Activated naive CD4-positive, alpha-beta T cell treated with Interleukin-2 at 50 U/mL for 16 hours (primary cell): ENCODE measurements around the gene DUSP19.

ENCODE experiments used
- DNase-seq: peaks from one replicate; pipeline ENCODE4 v3.0.0-alpha.2; 2020

The DUSP19 gene

DNA sequence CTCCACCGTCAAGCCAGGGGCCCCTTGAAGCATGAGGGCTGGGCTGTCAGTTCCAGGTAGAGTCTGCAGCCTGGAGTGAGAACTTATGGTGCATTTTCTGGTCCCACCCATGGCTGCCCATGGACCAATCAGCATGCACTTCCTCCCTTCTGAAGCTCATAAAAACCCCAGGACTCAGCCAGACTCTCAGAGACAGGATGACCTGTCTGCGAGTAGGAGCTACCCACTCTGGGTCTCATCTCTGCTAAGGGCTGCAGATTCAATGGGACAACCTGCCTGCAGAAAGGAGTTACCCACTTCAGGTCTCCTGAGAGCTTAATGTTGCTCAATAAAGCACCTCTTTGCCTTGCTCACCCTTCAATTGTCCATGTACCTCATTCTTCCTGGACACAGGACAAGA is 9.4 kb upstream of the DUSP19 start:
- DNase-seq: no peak

DNA sequence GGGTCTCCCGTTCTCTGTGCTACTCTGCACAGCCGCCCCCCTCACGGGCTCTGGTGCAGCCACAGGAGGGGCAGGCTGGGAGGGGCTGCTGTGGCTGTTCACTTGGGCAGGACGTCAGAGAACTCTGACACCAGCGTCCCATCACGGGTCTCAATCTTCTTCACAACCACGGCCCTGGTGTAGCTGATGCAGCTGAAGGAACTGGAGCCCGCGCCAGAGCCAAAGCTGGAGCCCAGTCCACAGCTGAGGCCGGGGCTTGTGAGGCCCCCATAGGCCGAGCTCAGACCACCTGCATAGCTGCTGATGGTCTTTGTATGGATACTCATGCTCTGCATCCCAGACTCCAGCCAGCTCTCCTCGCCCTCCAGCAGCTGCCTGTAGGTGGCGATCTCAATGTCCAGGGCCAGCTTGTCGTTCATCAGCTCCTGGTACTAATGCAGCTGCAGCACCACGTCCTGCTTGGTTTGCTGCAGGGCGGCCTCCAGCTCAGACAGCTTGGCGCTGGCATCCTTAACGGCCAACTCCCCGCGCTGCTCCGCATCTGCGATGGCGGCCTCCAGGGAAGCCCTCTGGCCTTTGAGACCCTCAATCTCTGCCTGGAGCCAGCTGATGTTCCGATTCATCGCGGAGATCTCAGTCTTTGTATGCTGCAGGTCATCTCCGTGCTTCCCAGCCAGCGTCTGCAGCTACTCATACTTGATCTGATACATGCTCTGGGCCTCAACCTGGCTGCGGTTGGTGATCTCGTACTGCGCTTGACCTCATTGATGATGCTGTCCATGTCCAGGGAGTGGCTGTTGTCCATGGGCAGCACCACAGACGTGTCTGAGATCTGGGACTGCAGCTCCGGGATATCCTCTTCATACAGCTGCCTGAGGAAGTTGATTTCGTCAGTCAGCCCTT is 7.4 kb upstream of the DUSP19 start:
- DNase-seq: peak; percentile 5

DNA sequence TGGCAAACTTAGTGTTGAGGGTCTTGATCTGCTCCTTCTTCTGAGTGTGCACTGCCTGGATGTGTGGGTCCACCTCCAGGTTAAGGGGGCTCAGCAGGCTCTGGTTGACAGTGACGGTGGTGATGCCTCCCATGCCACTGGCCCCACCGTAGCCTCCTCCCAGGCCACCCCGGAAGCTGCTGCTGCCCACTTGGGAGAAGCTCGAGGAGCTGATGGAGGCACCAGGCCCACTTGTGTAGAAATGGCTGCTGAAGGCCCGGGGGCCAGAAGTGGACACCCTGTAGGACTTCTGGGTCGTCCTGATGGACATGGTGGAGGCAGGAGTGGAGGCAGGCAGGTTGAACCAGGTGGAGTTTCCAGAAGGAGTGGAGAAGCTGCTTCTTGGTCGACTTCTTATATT is 6.4 kb upstream of the DUSP19 start:
- DNase-seq: no peak

DNA sequence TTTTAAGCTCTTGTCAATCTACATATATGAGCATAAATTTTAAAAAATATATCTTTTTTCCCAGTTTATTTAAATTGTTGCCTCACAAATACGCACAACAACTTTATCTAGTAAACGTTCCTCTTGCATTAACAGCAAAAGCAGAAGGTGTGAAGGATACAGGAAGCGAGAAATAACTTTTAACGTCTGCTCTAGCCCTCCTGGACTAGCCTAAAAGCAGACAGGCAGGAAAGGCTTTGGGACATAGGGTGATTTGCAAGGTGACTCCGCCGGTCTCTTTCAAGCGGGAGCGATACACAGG is 434 bp upstream of the DUSP19 start:
- DNase-seq: no peak

DNA sequence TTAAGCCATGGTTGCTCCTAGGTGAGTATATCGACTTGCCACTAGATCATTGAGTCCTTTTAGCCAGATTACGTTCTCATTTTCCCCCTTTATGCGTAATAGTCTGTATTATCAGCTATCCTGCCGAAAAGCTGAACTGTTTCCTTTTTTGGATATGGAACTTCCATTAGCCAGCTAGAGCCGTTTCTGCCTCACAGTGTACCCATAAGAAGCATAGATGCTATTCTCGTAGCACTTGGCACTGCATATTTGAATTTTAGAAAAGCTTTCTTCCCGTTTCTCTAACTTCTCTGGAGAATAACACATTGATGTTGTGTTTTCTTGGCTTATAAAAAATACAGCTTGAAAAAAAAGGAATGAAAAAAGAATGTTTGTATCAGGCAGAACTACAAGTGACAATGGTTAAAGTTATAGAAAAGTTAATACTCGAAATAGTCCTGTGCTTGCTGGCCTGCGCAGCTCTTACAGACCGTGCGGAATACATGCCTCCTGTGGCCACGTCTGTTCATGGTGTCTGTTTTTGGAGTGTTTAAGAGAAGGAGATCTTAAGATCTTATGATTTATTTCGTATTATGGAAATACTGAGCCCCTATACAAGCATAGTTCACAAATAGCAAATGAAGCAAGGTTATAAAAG is 710 bp downstream of the DUSP19 start:
- DNase-seq: no peak

DNA sequence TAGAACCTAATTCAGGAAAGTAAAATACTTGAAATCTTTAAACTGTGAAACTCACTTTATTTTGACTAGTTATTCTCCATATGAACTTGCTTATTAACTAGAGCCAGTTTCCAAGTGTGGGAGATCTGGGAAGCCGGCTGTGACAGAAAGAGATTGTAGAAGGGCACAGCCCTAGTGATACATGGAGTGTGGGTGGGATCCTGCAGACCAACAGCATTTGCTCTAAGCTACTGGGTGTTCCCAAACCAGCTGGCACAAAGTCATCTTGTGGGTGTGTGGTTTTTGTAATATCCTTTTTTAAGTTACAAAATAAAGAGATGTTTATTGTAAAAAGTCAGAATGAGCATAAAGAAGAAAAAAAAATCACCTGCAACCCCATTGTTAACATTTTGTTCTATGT is 3.4 kb downstream of the DUSP19 start:
- DNase-seq: no peak

DNA sequence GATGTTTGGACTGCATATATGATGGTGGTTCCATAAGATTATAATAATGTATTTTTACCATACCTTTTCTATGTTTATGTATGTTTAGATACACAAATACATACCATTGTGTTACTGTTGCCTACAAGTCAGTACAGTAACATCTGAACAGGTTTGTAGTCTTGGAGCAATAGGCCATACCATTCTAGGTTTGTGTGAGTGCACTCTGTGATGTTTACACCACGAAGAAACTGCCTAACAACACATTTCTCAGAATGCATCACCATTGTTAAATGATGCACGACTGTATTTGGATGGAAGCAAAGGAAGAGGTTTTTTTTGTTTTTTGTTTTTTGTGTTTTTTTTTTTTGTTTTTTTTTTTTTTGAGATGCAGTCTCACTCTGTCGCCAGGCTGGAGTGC is 9.5 kb downstream of the DUSP19 start:
- no peak for DNase-seq

DNA sequence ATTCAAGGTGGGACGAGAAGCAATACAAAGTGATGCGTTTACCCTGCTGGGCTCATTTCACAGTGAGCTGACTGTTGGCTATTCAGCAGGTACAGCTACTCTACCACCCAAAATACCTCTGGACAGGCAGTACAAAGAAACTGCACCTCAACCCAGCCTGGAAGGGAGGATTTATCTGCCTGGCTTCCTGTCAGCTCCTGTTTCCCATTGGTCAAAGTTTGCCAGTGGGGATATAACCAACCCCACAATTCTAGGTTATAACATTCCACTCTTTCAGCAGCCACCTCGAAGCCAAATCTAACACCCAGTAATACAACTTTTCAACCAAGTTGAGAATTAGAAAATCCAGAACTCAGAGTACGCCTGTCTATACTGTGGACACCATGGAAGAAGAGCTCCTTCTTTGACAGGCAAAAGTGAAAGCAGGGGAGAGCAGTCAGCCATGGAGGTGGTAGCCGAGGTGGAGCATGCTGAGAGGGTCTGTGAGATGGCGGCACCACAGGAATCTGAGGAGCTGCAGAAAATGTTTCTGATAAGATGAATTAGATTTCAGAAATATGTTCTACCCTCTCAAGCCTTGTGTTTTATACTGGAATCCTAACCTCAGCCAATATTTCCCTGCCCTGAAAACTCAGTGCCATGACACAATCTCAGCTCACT is 10.8 kb downstream of the DUSP19 start:
- no peak for DNase-seq

DNA sequence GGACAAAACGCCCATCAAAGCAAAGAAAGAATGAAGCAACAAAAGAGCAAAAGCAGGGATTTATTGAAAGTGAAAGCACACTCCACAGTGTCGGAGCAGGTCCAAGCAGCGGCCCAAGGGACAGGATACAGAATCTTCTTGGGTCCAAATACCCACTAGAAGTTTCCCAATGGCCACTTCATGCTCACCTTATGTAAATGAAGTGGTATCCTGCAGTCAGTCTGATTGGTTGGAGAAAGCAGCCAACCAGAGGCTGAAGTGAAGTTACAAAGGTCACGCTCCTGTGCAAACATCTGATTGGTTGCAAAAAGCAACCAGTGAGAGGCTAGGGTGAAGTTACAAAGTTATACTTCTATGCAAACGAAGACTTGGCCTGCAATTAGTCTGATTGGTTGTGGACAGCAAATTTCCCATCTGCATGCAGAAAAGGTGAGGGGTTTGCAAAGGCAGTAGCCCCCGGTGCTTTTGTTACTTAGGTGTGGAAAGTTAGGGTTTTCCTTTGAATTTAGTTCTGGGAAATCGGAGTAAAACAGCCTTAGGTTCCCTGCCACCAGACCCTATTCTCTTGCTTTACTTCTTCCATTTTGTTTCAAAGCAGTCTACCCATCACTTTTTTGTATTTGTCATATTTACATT is 12.9 kb downstream of the DUSP19 start:
- DNase-seq: no peak

DNA sequence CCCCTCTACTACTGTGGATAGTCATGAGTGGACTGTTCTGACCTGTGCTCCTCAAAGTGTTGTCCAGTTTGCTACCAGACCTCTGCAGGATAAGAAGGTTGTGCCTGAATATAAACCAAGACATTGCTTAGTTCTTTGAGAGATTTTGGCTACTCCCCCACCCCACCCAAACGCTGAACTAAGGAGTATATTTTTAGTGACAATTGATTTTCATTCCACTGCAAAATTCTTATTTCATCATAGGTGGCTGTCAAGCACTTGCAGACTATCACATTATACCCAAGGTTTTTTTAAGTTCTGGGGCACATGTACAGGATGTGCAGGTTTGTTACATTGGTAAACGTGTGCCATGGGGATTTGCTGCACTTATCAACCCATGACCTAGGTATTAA is 13.4 kb downstream of the DUSP19 start:
- no peak for DNase-seq

DNA sequence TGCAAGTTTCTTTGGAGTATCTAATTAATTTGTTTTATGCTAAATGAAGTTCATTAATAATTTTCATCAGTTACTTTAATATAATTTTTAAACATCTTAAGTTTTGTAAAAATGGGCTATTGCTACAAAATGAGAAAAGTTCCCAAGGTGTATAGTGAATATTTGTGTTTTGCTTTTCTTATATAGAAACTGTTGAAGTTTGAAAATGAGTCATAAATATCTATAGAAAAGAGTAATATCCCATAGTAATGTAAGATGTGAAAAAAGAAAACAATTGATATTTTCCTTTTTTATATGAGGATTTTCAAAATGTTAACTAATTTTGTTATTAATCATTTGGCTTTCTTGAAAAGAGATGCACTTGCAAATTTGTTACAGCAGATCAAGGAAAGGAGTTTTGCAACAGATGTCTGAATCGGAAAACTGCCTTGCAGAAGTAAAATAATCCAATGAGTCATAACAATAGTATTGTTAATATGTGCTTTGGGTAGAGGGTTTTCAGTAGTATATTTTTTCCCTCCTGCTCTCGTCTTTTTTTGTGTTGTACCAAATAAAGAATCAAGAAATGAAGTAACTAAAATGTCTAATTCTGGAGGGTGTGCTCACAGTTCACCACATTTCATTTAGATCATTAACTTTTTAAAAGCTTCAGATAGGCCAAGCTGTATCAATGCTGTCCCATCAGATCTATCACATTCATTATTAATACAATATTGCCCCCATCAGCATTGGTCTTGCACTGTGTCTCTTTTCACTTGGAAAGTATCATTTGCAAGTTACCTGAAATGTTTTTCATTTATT is 15.5 kb downstream of the DUSP19 start:
- no peak for DNase-seq

DNA sequence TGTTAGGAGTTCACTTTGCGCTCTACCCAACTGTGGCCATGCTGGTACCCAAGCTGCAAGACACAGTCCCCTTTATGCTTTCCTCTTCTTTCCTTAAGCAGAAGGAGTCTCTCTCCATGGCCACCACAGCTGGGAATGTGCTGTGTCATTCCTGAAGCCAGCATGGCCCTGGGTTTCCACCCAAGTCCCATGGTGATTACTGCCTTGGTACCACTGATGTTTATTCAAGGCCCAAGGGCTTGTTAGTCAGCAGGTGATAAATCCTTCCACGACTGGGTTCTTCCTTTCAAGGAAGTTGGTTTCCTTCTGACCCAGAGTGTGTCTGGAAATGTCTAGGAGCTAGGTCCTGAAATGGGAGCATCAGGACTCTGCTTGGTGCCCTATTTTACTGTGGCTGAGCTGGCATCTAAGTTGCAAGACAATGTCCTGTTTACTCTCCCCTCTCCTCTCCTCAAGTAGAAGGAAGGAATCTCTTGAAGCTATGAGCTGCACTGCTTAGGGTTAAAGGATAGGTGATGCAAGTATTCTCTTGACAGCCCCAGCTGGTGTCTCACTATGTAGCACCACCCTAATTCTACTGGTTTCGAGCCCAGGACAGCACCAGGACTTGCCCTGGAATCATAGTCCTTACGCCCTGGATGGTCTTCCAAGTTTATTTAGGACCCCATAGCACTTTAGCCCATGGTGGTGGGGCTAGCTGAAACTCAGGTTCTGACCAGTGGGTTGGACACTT is 27.0 kb downstream of the DUSP19 start:
- no peak for DNase-seq

DNA sequence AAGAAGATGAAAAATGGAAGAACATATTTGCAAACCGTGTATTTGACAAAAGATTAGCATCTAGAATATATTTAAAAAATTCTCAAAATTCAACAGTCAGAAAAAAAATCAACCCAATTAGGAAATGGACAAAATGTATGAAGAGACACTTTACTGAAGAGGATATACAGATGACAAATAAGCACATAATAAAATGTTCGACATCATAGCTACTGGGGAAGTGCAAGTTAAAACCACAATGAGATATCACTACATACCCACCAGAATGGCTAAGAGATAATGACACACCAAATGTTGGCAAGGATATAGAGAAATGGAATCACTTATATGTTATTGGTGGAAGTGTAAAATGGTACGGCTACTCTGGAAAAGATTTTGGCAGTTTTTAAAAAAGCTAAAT is 34.0 kb downstream of the DUSP19 start:
- DNase-seq: no peak

DNA sequence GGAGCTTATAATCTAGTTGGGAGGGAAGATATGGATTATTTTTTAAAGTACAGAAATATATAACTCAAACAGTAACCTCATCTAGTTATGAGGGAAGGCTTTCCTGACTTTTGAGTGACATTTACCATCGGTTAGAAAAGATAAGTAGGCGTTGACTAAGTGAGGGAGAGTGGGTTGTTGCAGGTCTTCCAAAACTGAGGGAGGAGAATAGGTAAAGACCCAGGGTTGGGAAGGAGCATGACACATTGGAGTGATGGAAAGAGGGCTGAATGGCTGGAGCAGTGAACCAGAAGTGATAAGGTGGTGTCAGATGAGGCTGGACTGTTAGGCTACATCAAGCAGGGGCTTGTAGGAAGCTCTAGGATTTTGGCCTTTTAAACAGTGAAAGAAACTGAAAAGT is 35.1 kb downstream of the DUSP19 start:
- DNase-seq: no peak

DNA sequence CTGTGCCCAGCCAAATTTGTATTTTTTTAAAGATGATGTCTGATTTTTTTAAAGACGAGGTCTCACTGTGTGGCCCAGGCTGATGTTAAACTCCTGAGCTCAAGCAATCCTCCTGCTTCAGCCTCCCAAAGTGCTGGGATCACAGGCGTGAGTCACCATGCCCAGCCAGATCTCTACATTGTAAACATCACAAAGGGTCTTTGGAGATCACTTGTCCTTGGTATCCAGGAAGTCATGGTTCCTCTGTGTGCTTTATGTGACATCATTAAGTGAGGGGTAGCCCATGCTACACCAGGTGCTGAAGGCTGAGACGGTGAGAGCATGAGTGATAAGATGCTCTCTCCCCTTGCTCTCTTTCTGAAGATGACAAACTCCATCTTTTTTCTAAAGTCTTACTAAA is 38.7 kb downstream of the DUSP19 start:
- no peak for DNase-seq

DNA sequence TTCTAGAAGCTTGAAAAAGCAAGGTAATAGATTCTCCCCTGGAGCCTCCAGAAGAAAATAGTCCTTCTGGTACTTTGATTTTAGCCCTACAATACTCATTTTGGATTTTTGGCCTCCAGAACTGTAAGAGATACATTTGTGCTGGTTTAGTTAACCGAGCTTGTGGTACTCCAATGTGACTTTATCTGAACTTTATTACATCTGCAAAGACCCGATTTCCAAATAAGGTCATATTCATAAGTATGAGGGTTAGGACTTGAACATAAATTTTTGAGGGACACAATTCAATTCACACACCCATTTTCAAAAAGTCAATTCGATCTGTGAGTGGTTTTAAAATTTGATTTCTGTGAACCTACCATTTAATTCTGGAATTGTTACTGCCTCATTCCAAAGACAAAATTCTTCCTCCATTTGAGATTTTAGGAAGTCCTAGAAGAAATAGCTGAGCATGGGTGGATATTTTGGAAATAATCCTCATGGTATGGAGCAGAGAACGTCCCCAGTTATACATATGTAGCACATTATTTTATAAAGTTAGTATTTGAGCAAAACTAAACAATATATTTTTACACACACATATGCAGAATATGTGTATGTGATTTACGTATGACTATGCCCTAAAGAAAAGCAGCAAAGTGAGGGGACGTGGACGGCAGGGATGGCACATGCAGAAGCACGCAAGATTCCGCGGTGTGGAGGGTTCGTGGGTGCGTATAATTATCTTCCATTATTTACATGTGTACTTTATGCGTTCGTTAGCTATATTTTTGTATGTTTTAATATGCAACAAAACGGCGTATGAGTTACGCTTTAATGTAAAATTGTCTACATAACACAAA is 44.8 kb downstream of the DUSP19 start:
- no peak for DNase-seq

DNA sequence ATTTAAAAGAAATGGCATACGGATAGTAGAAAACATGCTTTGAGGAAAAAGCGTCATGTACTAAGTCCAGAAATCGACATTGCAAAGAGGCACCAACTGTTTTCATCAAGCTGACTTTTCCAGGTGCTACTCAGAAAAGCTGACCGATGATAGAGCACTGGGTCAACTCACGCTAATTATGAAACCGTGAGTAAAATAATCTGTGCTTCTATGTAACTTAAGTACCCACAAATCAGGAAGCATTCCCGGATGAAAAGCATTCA is 45.3 kb downstream of the DUSP19 start:
- DNase-seq: no peak

DNA sequence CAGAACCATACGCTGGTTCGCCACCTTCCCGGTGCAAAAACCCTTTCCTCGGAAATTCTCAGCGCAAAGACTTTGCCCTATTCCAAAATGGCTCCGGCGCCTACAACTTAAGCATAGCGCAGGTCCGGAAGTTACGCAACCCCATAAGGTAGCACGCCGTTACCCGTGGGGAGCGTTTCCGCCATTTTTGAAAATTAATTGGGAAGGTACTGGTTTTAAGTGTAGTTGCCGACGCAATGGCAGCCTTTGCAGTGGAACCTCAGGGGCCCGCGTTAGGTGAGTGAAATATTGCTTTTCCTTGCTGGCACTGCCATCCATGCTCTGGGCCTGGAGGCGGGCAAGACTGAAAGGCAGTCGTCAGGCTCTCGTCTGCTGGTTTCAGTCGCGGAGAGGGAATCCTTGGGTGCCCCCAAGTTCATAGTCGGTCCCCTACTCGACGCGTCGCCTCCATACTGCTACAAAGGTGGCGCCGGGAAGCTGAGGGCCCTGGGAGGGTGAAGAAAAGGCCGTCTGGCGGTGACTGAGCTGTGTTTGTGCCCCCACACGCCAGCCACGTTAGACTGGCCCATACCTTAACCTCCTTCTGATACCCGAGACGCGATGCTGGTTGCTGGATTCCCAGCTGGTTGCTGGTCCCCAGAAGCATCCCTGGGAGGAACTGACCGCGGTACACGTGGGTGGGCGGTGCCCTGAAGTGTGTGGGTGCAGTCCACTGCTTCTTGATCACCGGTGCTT is 45.8 kb downstream of the DUSP19 start, which contains the start of gene NUP35:
Gene NUP35 (plus strand): TSS at position 222 of the 735 bp plus-strand sequence. CDS start 15 bp downstream, at position 237.
- peak; percentile 87 for DNase-seq

DNA sequence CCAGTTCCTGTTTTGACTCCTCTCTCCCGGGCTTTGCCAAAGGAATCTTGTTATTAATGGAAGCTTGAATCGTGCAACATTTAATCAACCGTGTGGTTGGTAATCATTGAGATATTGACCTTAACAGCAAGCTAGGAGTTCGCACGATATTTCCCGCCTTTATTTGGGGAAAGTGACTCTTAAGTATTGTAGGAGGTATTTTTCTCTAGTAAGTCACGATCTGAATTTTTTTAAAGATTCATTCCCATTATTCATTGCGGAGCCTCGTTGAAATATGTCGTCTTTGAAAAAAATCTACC is 46.4 kb downstream of the DUSP19 start:
- no peak for DNase-seq

DNA sequence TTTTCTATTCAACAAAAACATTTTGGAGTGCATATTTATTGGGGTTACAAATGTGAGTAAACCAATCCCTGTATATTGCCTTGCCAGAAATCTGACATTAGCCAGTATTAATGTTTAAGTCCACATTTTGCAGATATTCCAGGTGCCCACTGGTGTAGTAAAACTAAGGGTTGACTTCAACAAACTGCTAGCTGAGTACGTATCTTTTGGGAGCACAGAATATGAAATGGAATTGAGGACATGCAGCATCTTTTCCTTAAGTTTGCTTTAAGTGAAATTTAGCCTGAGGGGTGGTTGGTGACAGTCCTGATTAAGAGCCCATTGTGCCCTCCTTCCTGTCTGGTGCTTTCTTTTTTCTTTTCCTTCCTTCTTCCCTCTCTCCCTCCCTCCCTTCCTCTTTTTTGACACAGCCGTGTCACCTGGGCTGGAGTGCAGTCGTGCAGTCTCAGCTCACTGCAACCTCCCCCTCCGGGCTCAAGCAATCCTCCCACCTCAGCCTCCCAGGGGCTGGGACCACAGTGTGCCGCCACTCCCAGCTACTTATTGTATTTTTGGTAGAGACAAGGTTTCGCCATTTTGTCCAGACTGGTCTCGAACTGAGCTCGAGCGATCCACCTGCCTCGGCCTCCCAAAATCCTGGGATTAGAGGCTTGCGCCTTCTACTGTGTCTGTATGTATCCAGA is 47.3 kb downstream of the DUSP19 start:
- no peak for DNase-seq
